H9 (cell line): Measurements from ENCODE around the gene HPCAL1. TPM values are rescaled to one million over a fixed set of nuclear protein-coding genes. Genes with fewer than 3 reads are reported as not detected.

Experiments
- DNase-seq: peaks from one replicate; pipeline ENCODE4 v3.0.0-alpha.2; 2017
- H2AFZ ChIP-seq: one replicate; pipeline ENCODE4 v1.6.1; 2013; ENCODE audit warnings: mild to moderate bottlenecking, low read length, control low read depth, moderate library complexity
- H2AK5ac ChIP-seq: 2 replicates; pipeline ENCODE4 v1.6.1; 2013; ENCODE audit warnings: low read length, control low read depth, mixed read lengths; ENCODE audit not compliant: insufficient read length
- H2BK120ac ChIP-seq: one replicate; pipeline ENCODE4 v1.6.1; 2013; ENCODE audit warnings: low read depth, mild to moderate bottlenecking, low read length, control low read depth, inconsistent platforms; ENCODE audit not compliant: poor library complexity, severe bottlenecking
- H2BK12ac ChIP-seq: 2 replicates; pipeline ENCODE4 v1.6.1; 2013; ENCODE audit warnings: low read length, control low read depth, mixed read lengths, low read depth; ENCODE audit not compliant: insufficient read length
- H2BK15ac ChIP-seq: 2 replicates; pipeline ENCODE4 v1.6.1; 2013; ENCODE audit warnings: low read depth, low read length, control low read depth
- H2BK20ac ChIP-seq: one replicate; pipeline ENCODE4 v1.6.1; 2013; ENCODE audit warnings: low read depth, mild to moderate bottlenecking, low read length, control low read depth, inconsistent platforms; ENCODE audit not compliant: poor library complexity, severe bottlenecking
- H2BK5ac ChIP-seq: 2 replicates; pipeline ENCODE4 v1.6.1; 2013; ENCODE audit warnings: low read length, control low read depth, mixed read lengths; ENCODE audit not compliant: insufficient read length
- H3K14ac ChIP-seq: 2 replicates; pipeline ENCODE4 v1.6.1; 2013; ENCODE audit warnings: low read length, control low read depth; ENCODE audit not compliant: insufficient read depth
- H3K18ac ChIP-seq: 2 replicates; pipeline ENCODE4 v1.6.1; 2013; ENCODE audit warnings: low read depth, mild to moderate bottlenecking, mixed read lengths, low read length, control low read depth; ENCODE audit not compliant: insufficient read length
- H3K23ac ChIP-seq: 2 replicates; pipeline ENCODE4 v1.6.1; 2013; ENCODE audit warnings: low read length, control low read depth, mixed read lengths, low read depth; ENCODE audit not compliant: insufficient read length
- H3K23me2 ChIP-seq: 2 replicates; pipeline ENCODE4 v1.6.1; 2013; ENCODE audit warnings: low read depth, mild to moderate bottlenecking, mixed read lengths, low read length, control low read depth; ENCODE audit not compliant: insufficient read length, poor library complexity, severe bottlenecking
- H3K27ac ChIP-seq: 2 replicates; pipeline ENCODE4 v1.5.1; 2013; ENCODE audit warnings: low read length, control low read depth, mixed read lengths, low read depth; ENCODE audit not compliant: insufficient read length
- H3K27me3 ChIP-seq: 2 replicates; pipeline ENCODE4 v1.6.1; 2013; ENCODE audit warnings: low read length, control low read depth, inconsistent platforms; ENCODE audit not compliant: insufficient read depth
- H3K4ac ChIP-seq: 2 replicates; pipeline ENCODE4 v1.6.1; 2013; ENCODE audit warnings: low read depth, mild to moderate bottlenecking, control low read depth, inconsistent platforms, low read length, moderate library complexity
- H3K4me1 ChIP-seq: 2 replicates; pipeline ENCODE4 v1.6.1; 2013; ENCODE audit warnings: low read length, control low read depth, inconsistent platforms; ENCODE audit not compliant: insufficient read depth
- H3K4me2 ChIP-seq: 2 replicates; pipeline ENCODE4 v1.6.1; 2013; ENCODE audit warnings: low read length, control low read depth, mixed read lengths; ENCODE audit not compliant: insufficient read length, insufficient read depth
- H3K56ac ChIP-seq: 2 replicates; pipeline ENCODE4 v1.6.1; 2013; ENCODE audit warnings: low read depth, mild to moderate bottlenecking, mixed read lengths, low read length, control low read depth; ENCODE audit not compliant: insufficient read length
- H3K79me1 ChIP-seq: 2 replicates; pipeline ENCODE4 v1.6.1; 2013; ENCODE audit warnings: low read depth, mild to moderate bottlenecking, moderate library complexity, low read length, control low read depth, inconsistent platforms; ENCODE audit not compliant: insufficient read depth, poor library complexity, severe bottlenecking
- H3K79me2 ChIP-seq: 2 replicates; pipeline ENCODE4 v1.6.1; 2013; ENCODE audit warnings: low read length, control low read depth, inconsistent platforms; ENCODE audit not compliant: insufficient read depth
- H3K9ac ChIP-seq: 2 replicates; pipeline ENCODE4 v1.6.1; 2013; ENCODE audit warnings: low read length, control low read depth, mixed read lengths; ENCODE audit not compliant: insufficient read length; ENCODE audit errors: extremely low read depth
- H3K9me3 ChIP-seq: one replicate; pipeline ENCODE4 v1.6.1; 2013; ENCODE audit warnings: low read depth, low read length, inconsistent platforms; ENCODE audit not compliant: control insufficient read depth
- H3T11ph ChIP-seq: one replicate; pipeline ENCODE4 v1.6.1; 2013; ENCODE audit warnings: mild to moderate bottlenecking, low read length, control low read depth, inconsistent platforms
- H4K20me1 ChIP-seq: one replicate; pipeline ENCODE4 v1.6.1; 2013; ENCODE audit not compliant: control insufficient read depth, insufficient read length, insufficient read depth
- H4K5ac ChIP-seq: 2 replicates; pipeline ENCODE4 v1.6.1; 2013; ENCODE audit warnings: low read depth, mild to moderate bottlenecking, mixed read lengths, low read length, control low read depth; ENCODE audit not compliant: insufficient read length
- H4K8ac ChIP-seq: replicated peaks from 2 replicates; pipeline ENCODE4 v1.6.1; 2013; ENCODE audit warnings: low read length, control low read depth, mixed read lengths, low read depth; ENCODE audit not compliant: insufficient read length
- H4K91ac ChIP-seq: 2 replicates; pipeline ENCODE4 v1.6.1; 2013; ENCODE audit warnings: low read depth, mild to moderate bottlenecking, moderate library complexity, mixed read lengths, low read length, control low read depth; ENCODE audit not compliant: insufficient read length
- H3K27ac Mint-ChIP-seq, 3 experiments: 2 replicates in 2 of 3; 3 replicates in 1 of 3; pipeline ENCODE4 v1.8.0; 2020 to 2021; ENCODE audit warnings: mixed read lengths in 3 of 3, mild to moderate bottlenecking in 1 of 3, moderate library complexity in 1 of 3
- H3K27me3 Mint-ChIP-seq: 2 replicates; pipeline ENCODE4 v1.8.0; 2021; ENCODE audit warnings: low read depth, mild to moderate bottlenecking, moderate library complexity, mixed read lengths
- H3K36me3 Mint-ChIP-seq, 3 experiments: 2 replicates in 2 of 3; 3 replicates in 1 of 3; pipeline ENCODE4 v1.8.0; 2020 to 2021; ENCODE audit warnings: low read depth in 3 of 3, mixed read lengths in 3 of 3; ENCODE audit not compliant: insufficient read depth in 1 of 3
- H3K4me1 Mint-ChIP-seq, 2 experiments: 2 replicates each; pipeline ENCODE4 v1.8.0; 2020; ENCODE audit warnings: mixed read lengths in 2 of 2
- H3K4me3 Mint-ChIP-seq, 2 experiments: 2 replicates in 1 of 2; 3 replicates in 1 of 2; pipeline ENCODE4 v1.8.0; 2020 to 2021; ENCODE audit warnings: mild to moderate bottlenecking in 2 of 2, mixed read lengths in 2 of 2, moderate library complexity in 1 of 2
- H3K9me3 Mint-ChIP-seq, 2 experiments: 2 replicates in 1 of 2; 3 replicates in 1 of 2; pipeline ENCODE4 v1.8.0; 2020; ENCODE audit warnings: mild to moderate bottlenecking in 2 of 2, mixed read lengths in 2 of 2, moderate library complexity in 1 of 2
- CTCF ChIP-seq: fragments of 200-600 bp; sonication (generic); conservative IDR thresholded peaks from 3 replicates; pipeline ENCODE4 v1.8.0; 2021; ENCODE audit warnings: antibody characterized with exemption, mild to moderate bottlenecking
- WGBS: extraction: QIAGEN DNeasy Blood & Tissue Kit; methylation state at CpG from one replicate; pipeline ENCODE4 v1.1.7; 2013; ENCODE audit warnings: missing lambda C conversion rate, low lambda C conversion rate, mixed read lengths; ENCODE audit not compliant: insufficient read length; ENCODE audit errors: extremely low coverage; 5-methylcytosine and 5-hydroxymethylcytosine counted together
- total RNA-seq: library from RNA; stranded (reverse); gene quantifications from 2 replicates; pipeline ENCODE4 v1.2.1, GENCODE V29; 2021

Gene HPCAL1
- total RNA-seq, 1 experiment from 2014 or later: 4.7 TPM

GRCh38 chr2:10276481-10277292, 26.0 kb upstream of the HPCAL1 start:
- no peak overlapping the region for H2AFZ ChIP-seq
- H2AK5ac ChIP-seq: no peak overlapping the region
- H3K4me1 Mint-ChIP-seq: peaks cover 6 to 7% of the 10 kb centered on the region in 2 experiments; a peak in 3 of 4 replicates
- H3K9me3 Mint-ChIP-seq: peaks cover 0 to under 1% of the 10 kb centered on the region in 2 experiments; a peak in 2 of 5 replicates
- H3K36me3 Mint-ChIP-seq: no peaks in the 10 kb centered on the region
- H2BK20ac ChIP-seq: no peak overlapping the region
- H4K5ac ChIP-seq: no peak overlapping the region
- H3K9ac ChIP-seq: no peak overlapping the region
- no peak overlapping the region for H3K23ac ChIP-seq
- no peak for DNase-seq
- WGBS: no CpG with 5 or more reads among the region's 23 CpGs
- no peak overlapping the region for H2BK12ac ChIP-seq
- no peaks in the 10 kb centered on the region for H4K20me1 ChIP-seq
- H3K56ac ChIP-seq: no peak overlapping the region
- H3K4me2 ChIP-seq: no peak overlapping the region
- no peak overlapping the region for H3T11ph ChIP-seq
- no peaks in the 10 kb centered on the region for H3K79me2 ChIP-seq
- H4K8ac ChIP-seq: no peak overlapping the region
- H3K14ac ChIP-seq: no peak overlapping the region; the same call in 1 of the 2 replicates
- H3K9me3 ChIP-seq: no peaks in the 10 kb centered on the region
- no peak overlapping the region for H2BK5ac ChIP-seq
- no peak overlapping the region; a peak in 1 of 7 replicates for H3K27ac Mint-ChIP-seq
- H3K27me3 ChIP-seq: no peaks in the 10 kb centered on the region
- H3K4me3 Mint-ChIP-seq: no peak overlapping the region
- H3K27me3 Mint-ChIP-seq: peaks cover 19% of the 10 kb centered on the region
- TF ChIP-seq CTCF: no peak
- H2BK15ac ChIP-seq: no peak overlapping the region
- H3K79me1 ChIP-seq: no peaks in the 10 kb centered on the region
- H3K27ac ChIP-seq: no peak overlapping the region
- no peak overlapping the region for H3K18ac ChIP-seq
- H2BK120ac ChIP-seq: no peak overlapping the region
- no peak overlapping the region for H3K4ac ChIP-seq
- no peaks in the 10 kb centered on the region for H3K4me1 ChIP-seq
- H3K23me2 ChIP-seq: no peaks in the 10 kb centered on the region
- H4K91ac ChIP-seq: no peak overlapping the region
